NAMALWA (cell line): ENCODE measurements around the gene RGS3.

ENCODE experiments used
- DNase-seq: peaks from one replicate; pipeline ENCODE4 v3.0.0-alpha.2; 2015; ENCODE audit warnings: low spot score

The RGS3 gene

GRCh38 chr9:113511856-113512761 is 48.6 kb downstream of the RGS3 start:
- DNase-seq: no peak

- DNase-seq: no peak
Observed at GRCh38 chr9:113513111-113513510, 49.6 kb downstream of the RGS3 start.

- DNase-seq: no peak
Observed at GRCh38 chr9:113513536-113513935, 50.0 kb downstream of the RGS3 start.

- DNase-seq: no peak
Observed at GRCh38 chr9:113514061-113514460, 50.5 kb downstream of the RGS3 start.

GRCh38 chr9:113514748-113515147 is 51.2 kb downstream of the RGS3 start:
- no peak for DNase-seq

- no peak for DNase-seq
Observed at GRCh38 chr9:113515862-113516261, 52.3 kb downstream of the RGS3 start.

- peak; percentile 46 for DNase-seq
Observed at GRCh38 chr9:113516840-113517577, 53.5 kb downstream of the RGS3 start.

- DNase-seq: no peak
Observed at GRCh38 chr9:113519426-113520108, 56.0 kb downstream of the RGS3 start.

- no peak for DNase-seq
Observed at GRCh38 chr9:113520109-113520642, 56.6 kb downstream of the RGS3 start.

- DNase-seq: no peak
Observed at GRCh38 chr9:113521693-113522255, 58.2 kb downstream of the RGS3 start.

- no peak for DNase-seq
Observed at GRCh38 chr9:113522419-113522818, 58.9 kb downstream of the RGS3 start.

GRCh38 chr9:113522858-113523257 is 59.3 kb downstream of the RGS3 start:
- no peak for DNase-seq

GRCh38 chr9:113523421-113524141 is 60.1 kb downstream of the RGS3 start:
- peak; percentile 69 for DNase-seq

- no peak for DNase-seq
Observed at GRCh38 chr9:113524468-113524867, 60.9 kb downstream of the RGS3 start.

GRCh38 chr9:113525205-113525604 is 61.7 kb downstream of the RGS3 start:
- DNase-seq: no peak

GRCh38 chr9:113525831-113526230 is 62.3 kb downstream of the RGS3 start:
- DNase-seq: no peak

- DNase-seq: no peak
Observed at GRCh38 chr9:113526231-113526746, 62.8 kb downstream of the RGS3 start.

GRCh38 chr9:113526841-113527240 is 63.3 kb downstream of the RGS3 start:
- DNase-seq: no peak

- no peak for DNase-seq
Observed at GRCh38 chr9:113528088-113528487, 64.6 kb downstream of the RGS3 start.

- no peak for DNase-seq
Observed at GRCh38 chr9:113528811-113529210, 65.3 kb downstream of the RGS3 start.
